Kidney (tissue), 2 donors: ENCODE measurements around the gene TRNAU1AP. TPM values are rescaled to one million over a fixed set of nuclear protein-coding genes. Genes with fewer than 3 reads are reported as not detected.

Experiments used
- polyA plus RNA-seq: library from polyadenylated mRNA; stranded (reverse); fragments of 350-450 nt; fragmentation: Illumina TruSeq; extraction: RNeasy Lipid Tissue Mini Kit (QIAGEN cat#74804); gene quantifications from one replicate; pipeline ENCODE4 v1.2.3, GENCODE V29; 2014; ENCODE audit warnings: low read depth, low replicate concordance; ENCODE audit not compliant: insufficient read depth
- total RNA-seq: library from RNA; stranded (reverse); fragmentation: NEBNext Ultra II Directional; extraction: Animal tissue kit (Norgen Biotek cat#: 25700); gene quantifications from one replicate; pipeline ENCODE4 v1.2.1, GENCODE V29; 2021
- donor health status: DM: yes; HTN: yes; CAD: no.

The TRNAU1AP gene
- total and polyA plus RNA-seq, 2 donors from 2014 or later = 27.7 to 30.2 TPM

Other genes with a start within 250 kb of the TRNAU1AP start
- gene MED18, start 224.0 kb upstream of the TRNAU1AP start, total RNA-seq = 14.6 TPM
- 13.2 TPM for gene MED18, start 224.0 kb upstream of the TRNAU1AP start, polyA plus RNA-seq
- gene PHACTR4, start 183.3 kb upstream of the TRNAU1AP start, total RNA-seq = 51.5 TPM
- 23.2 TPM for gene PHACTR4, start 183.3 kb upstream of the TRNAU1AP start, polyA plus RNA-seq
- 19.9 TPM for gene RCC1, start 47.0 kb upstream of the TRNAU1AP start, total RNA-seq
- gene RCC1, start 47.0 kb upstream of the TRNAU1AP start, polyA plus RNA-seq = 5.7 TPM
- 3.3 TPM for gene RAB42, start 39.2 kb downstream of the TRNAU1AP start, total RNA-seq
- 0.32 TPM for gene RAB42, start 39.2 kb downstream of the TRNAU1AP start, polyA plus RNA-seq
- gene TAF12, start 90.0 kb downstream of the TRNAU1AP start, total RNA-seq = 15.0 TPM
- gene TAF12, start 90.0 kb downstream of the TRNAU1AP start, polyA plus RNA-seq = 22.8 TPM
- gene RNU11, start 95.5 kb downstream of the TRNAU1AP start, total RNA-seq = not detected
- gene RNU11, start 95.5 kb downstream of the TRNAU1AP start, polyA plus RNA-seq = not detected
- gene GMEB1, start 115.7 kb downstream of the TRNAU1AP start, total RNA-seq = 14.9 TPM
- gene GMEB1, start 115.7 kb downstream of the TRNAU1AP start, polyA plus RNA-seq = 4.0 TPM
- gene YTHDF2, start 183.9 kb downstream of the TRNAU1AP start, total RNA-seq = 61.0 TPM
- 38.2 TPM for gene YTHDF2, start 183.9 kb downstream of the TRNAU1AP start, polyA plus RNA-seq